NAMALWA (cell line): ENCODE results near the gene GPD1.

Experiments
- DNase-seq: peaks from one replicate; pipeline ENCODE4 v3.0.0-alpha.2; 2015; ENCODE audit warnings: low spot score

Gene GPD1

GRCh38 chr12:50103767-50104321 lies at the start of gene GPD1:
Gene GPD1 (plus strand): TSS chr12:50104008. CDS start chr12:50104051, 43 bp downstream.
- no peak for DNase-seq

DNA sequence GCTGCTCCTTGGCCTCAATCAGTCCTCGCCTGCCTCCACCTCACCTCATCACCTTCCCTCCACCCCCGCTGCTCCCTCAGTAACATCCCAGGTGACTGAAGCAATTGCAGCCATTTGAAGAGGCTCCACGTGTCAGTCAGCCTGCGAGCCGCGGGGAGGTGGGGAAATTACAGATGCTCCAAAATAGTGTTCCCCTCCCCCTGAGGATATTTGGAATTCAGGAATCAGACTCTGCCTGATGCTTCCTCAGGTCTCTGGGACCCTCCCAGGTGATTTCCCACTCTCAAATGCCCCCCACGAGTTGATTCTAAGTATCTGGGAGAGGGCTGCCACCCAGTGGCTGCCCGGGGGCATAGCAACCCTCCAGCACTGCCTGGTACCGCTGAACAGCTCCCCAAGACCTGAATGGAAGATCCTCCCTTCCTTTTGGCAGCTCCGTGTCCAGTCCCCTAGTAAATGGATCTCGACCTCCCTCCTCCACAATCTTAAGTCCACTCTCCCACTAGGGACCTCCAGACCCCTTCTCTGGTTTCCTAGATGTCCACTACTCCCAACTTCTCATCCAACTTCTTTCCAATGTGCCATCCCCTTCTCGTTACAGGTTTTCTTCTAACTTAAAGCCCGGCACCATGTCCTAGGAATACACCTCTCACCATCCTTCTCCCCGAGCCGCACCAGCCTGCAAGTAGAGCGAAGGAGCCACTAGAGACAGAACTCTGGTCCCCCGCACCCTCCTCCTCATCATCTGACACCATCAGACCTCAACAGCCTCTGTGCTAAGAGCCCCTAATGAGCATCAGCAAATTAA lies 47.8 kb upstream of the GPD1 start:
- DNase-seq, result peak; percentile 62

DNA sequence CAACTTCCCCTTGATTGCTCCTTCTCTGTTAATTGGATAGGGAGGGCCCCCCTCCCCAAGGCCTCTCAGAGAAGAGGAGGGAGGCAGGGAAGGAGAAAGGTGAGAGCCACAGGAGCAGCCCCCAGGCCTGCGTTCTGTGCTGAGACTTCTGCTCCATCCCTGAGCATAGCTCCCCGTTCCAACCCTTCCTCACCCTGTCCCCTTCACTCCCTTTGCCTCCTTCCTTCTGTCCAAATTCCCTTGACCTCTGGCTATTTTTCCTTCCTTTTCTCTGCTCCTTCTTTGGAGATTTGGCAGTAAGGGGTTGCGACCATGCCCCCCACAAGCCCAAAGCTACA lies 47.2 kb upstream of the GPD1 start:
- no peak for DNase-seq

GRCh38 chr12:50057000-50057841 lies 46.6 kb upstream of the GPD1 start, which contains the start of gene ASIC1:
Gene ASIC1 (plus strand): TSS chr12:50057596. CDS start chr12:50058767, 1,171 bp downstream.
- no peak for DNase-seq

- no peak for DNase-seq
Observed at GRCh38 chr12:50057896-50058670, 45.7 kb upstream of the GPD1 start.

DNA sequence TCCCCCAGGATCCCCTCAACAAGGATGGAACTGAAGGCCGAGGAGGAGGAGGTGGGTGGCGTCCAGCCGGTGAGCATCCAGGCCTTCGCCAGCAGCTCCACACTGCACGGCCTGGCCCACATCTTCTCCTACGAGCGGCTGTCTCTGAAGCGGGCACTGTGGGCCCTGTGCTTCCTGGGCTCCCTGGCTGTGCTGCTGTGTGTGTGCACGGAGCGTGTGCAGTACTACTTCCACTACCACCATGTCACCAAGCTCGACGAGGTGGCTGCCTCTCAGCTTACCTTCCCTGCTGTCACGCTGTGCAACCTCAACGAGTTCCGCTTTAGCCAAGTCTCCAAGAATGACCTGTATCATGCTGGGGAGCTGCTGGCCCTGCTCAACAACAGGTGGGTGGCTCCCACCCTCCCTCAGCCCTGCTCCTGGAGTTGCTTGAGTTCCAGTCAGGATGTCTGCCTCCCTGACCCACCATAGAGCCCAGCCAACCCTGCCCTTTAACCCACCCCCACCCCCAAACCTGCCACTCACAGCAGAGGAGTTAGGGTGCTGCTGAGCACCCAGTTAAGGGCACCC lies 45.0 kb upstream of the GPD1 start:
- DNase-seq, result no peak

DNA sequence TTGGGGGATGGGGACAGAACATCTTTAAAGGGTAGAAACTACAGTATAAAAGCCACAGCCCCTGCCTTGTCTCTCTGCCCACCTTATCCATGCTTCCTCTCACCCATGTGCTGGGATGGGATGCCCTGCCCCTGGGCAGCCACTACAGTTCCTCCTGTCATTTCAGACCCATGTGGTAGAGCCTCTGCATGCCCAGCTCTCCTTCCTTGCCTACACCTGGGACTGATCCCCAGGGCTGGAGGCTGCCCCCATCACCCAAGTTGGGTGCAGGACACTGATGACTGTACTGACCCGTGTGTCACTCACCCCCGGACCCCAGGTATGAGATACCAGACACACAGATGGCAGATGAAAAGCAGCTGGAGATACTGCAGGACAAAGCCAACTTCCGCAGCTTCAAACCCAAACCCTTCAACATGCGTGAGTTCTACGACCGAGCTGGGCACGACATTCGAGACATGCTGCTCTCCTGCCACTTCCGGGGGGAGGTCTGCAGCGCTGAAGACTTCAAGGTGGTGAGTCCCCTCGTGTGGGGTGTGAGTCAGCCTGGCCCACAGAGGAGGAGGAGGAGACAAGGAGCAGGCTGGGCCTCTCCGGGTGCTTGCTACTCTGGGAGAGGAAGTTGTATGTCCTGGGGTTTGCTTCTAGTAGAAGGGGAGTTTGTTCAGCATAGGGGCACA lies 44.2 kb upstream of the GPD1 start:
- DNase-seq, result no peak

DNA sequence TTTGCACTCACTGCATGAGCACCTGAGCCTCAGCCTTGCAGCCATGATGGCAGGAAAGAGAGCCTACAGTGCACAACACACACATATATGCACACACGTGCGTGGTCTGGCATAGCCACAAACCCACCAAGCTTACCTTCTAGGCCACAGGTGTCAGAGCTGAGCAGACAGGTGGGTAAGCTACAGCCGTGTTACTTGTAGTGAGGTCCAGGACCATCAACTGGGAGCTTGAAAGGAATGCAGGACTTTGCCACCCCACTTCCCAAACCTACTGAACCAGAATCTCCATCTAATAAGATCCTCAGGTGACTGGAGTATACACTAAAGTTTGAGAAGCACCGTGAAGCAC lies 43.7 kb upstream of the GPD1 start:
- DNase-seq, result no peak

DNA sequence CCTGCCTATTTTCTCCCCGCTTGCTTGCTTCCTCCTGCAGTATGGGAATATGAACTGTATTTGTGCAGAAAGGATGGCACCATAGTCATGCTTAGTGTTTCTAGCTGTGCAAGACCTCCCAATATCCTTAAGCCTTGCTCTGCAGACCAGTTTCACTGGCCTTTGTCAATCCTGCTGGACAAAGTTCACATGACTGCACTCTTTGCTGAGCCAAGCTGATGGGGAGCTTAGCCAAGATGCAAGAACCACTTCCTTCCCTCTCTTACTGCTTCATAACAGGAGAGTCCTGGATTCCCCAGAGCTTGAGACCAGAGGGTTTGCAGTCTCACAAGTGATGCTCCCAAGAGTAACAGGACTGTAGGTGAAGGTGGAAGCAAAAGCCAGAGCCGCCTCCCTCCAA lies 42.6 kb upstream of the GPD1 start:
- DNase-seq, result no peak

DNA sequence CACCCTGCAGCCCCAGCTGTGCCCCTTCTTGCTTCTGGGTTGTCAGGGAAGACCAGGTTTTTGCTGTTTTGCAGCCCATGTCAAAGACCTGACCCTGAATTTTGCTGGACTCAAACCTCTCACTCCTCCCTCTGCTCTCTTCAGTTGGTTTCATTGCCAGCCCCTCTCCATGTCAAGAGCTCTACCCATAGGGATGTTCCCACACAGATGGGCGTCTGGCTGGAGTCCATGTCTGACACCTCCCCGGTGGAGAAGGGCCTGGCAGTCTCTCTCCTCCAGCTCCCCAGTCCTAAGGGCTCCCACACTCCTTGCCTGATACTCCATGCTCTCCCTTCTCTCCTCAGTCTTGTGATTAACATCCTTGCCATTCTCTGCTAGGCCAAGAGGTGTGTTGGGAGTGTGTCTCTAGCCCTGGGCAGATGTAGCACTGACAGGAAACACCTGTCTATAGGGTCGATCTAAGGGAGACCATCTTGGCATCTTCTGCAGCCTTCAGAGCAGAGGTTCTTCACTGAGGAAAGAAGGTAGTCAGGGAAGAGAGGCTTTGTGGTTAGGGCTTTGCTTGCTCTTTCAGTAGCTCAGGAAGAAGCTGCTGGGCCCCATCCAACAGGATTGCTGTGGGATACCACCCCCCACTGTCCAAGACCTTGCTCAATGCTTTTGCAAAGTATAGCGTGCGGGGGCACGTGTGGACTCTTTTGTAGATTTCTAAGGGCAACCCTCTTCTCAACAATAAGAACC lies 41.7 kb upstream of the GPD1 start:
- DNase-seq, result no peak

DNA sequence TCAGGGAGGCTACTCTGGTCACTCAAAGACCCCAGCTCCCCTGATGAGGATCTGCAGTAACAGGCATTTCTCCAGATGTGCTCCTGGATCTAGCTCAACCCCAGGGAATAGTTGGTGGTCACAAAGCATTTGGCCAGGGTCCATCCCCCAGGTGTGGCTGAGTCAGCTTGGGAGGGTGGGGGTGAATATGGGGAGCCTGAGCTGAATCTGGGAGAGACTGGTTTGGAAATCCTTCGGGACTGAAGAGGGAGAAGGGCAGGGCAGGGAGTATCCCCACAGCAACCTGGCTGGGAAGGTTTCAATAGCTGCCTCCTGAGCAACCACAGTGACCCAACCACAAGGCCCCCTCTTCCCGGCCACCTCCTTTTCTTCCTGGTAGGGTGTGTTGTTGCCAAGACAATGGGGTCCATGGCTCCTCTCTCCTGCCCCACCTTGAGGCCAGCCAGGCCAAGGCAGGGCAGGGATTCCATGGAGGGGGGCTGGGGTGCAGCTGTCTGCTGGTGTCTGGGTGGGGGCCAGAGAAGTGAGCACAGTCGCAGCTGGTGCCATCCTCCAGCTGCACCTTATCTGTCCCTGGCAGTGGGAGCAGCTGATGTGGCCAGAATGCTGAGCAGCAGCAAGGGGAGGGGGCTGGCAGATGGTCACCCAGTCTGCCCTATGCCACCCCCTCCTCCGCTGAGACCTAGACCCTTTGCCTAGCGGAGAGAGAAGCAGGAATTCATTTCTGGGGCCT lies 40.9 kb upstream of the GPD1 start:
- DNase-seq, result no peak

- no peak for DNase-seq
Observed at GRCh38 chr12:50065726-50066310, 38.0 kb upstream of the GPD1 start.

GRCh38 chr12:50066402-50066801 lies 37.4 kb upstream of the GPD1 start:
- no peak for DNase-seq

- no peak for DNase-seq
Observed at GRCh38 chr12:50069069-50069468, 34.7 kb upstream of the GPD1 start.

DNA sequence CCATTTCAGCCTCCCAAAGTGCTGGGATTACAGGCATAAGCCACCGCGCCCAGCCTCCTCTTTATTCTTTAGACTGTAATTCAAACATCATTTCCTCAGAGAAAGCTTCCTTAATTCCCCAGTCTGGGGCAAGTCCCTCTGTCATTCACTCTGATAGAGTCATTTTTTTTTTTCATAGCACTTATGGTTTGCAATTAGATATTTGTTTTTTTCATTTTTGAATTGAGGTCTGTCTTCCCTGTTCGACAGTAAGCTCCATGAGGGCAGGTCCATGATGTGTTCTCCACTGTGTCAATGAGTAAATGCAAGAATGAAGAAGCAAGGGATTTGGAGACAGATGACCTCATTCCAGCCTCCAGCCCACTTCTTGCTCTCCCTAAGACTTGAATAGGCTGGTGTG lies 34.3 kb upstream of the GPD1 start:
- DNase-seq, result no peak

- DNase-seq, result peak; percentile 79
Observed at GRCh38 chr12:50070314-50071060, 33.3 kb upstream of the GPD1 start.

DNA sequence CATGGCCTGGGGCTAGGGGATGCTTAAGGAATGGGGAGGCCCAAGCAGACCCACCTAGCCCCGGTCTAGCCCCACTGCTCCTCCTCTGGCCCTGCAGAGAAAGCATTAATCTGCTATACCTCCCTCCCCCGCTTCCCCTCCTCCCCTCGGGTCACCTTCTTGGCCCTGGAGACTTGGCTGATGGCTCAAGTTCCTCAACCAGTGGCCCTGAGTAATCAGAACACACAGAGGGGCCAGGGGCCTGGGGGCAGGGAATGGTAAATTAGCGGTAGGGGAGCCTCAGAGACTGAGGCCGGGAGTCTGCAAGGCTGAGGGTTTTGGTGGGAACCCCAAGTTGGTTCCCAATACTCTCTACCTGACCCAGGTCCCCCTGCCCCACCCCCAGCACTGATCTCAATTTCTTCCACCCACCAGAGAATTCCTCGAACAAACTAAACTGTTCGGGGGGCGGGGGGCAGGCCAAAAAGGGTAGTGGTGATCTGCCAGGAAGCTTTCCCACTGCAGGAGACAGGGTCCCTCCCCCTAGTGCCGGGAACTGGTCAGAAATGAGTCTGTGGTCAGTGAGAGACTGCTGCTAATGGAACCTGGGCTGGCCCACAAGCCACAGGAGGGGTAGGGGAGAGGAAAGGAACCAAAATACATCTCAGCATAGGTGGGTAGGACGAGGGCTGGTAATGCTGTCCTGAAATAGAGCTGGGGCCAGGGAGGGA lies 31.5 kb upstream of the GPD1 start:
- no peak for DNase-seq

DNA sequence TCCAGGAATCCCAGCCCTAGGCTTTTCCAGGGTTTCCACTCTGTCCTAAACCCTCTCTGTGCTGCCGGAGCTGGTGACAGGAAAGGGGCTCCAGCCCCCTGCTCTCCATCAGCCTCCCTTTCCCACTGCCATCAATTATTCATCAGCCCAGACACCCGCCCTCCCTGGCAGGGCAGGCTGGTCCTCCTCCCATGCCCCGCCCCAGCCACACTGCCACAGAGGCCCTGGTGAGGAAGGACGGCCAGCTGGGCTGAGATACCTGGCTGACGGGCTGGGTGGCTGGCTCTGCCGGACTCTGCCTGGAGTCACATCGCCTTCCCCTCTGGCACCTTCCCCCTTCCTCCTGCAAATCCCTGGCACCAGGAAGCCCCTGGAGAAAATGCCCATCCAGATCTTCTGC lies 30.6 kb upstream of the GPD1 start:
- no peak for DNase-seq
